Keratinocyte (primary cell): Measurements from ENCODE around the gene ZBP1.

Source experiments
- CTCF ChIP-seq, 3 experiments: IDR thresholded peaks in 1 of 3; conservative IDR thresholded peaks in 1 of 3; optimal IDR thresholded peaks in 1 of 3; 2 replicates in 2 of 3; 3 replicates in 1 of 3; pipeline versions ENCODE3 to v1.5.1; 2011; ENCODE audit warnings: low read length in 3 of 3, mild to moderate bottlenecking in 3 of 3, moderate library complexity in 2 of 3, control low read depth in 1 of 3, inconsistent platforms in 1 of 3; ENCODE audit not compliant: insufficient read depth in 2 of 3; ENCODE audit errors: extremely low read depth in 1 of 3
- EZH2 ChIP-seq: IDR thresholded peaks from one replicate; pipeline ENCODE4 v1.6.1; 2012; ENCODE audit warnings: inconsistent platforms, mild to moderate bottlenecking, low read length, moderate library complexity

GRCh38 chr20:57661746-57662455, 41.7 kb upstream of the ZBP1 start:
- TF ChIP-seq CTCF (optimal IDR thresholded peaks at IDR 0.05 in 1 of 3, IDR thresholded peaks at IDR 0.05 in 1 of 3, conservative IDR thresholded peaks at IDR 0.05 in 1 of 3; ENCODE audit: extremely low read depth in 1 of 3, insufficient read depth in 2 of 3, low read length in 3 of 3) (no peak), EZH2 (no peak)
